Measurements from ENCODE around the gene MEG3.

DNA sequence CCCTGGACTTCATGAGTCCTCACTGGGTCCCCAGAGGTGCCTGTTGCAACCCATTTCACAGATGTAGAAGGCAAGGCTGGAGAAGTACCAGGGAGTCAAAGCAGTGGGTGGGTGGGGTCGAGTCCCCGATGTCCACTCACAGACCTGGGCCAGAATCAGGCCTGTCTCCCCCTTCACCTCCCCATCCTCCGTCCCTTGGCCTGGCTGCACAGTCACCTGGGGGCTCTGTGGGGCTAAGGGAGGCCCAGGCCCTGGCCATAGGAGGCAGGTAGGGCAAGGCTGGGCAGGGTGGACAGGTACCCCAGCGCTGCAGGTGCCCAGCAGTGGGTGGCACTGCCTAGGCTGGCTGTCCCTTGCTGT is 48.1 kb downstream of the MEG3 start:
- TF ChIP-seq POLR2A (IDR thresholded peaks at IDR 0.05; ENCODE audit: low read length) (no peak), GATA1 (IDR thresholded peaks at IDR 0.05; ENCODE audit: low read depth, low read length) (no peak)
